ENCODE results near the gene SNCB.

The SNCB gene

DNA sequence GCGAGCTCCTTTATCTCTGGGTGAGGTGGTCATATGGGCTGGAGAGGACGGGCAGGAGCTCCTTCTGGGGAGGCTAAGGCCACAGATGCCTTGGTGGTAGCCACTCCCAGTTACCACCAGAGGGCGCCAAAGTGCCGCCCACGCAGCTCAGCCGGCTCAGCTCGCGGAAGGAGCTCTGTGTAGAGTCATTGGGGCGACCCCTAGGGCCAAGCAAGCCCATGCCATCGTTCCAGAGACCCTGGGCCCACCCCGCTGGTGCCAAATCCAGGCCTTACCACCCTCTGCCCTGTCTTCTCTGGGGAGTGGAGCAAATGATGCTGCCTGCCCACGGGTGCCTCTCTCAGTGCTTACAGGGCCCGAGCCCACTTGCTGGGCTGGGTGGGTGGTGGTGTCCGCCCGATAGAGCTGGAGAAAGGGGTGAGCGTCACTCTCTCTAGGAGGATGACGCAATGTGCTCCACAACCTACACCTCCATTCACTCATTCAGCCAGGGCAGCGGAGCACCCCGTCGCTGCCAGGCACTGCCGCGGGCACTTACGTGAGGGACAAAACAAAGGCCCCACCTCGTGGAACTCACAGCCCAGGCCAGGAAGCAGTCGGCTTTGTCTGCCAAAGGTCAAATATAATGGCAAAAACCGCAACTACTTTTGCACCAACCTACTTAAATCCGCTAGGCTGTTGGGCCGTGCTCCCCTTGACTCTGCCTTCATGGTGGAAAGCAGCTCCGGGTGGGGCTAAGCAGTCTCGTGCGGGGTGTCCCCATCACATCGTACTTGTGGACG lies 30.7 kb upstream of the SNCB start:
- no peak for FAIRE-seq

DNA sequence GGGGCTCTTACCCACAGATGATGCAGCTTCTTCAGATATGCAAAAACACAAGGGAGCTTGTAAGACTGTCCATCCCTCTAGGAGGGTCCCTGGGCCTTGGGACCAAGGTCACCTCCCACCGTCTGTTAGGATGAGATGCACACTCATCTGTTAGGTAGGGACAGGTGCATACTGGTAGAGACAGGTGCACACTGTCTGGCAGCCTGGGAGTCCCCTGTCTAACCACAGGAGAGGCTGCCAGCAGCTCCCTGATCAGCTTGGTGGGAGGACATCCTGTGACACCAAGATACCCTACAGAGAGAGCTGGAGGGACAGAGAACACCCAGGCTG lies 30.2 kb upstream of the SNCB start:
- no peak for FAIRE-seq

DNA sequence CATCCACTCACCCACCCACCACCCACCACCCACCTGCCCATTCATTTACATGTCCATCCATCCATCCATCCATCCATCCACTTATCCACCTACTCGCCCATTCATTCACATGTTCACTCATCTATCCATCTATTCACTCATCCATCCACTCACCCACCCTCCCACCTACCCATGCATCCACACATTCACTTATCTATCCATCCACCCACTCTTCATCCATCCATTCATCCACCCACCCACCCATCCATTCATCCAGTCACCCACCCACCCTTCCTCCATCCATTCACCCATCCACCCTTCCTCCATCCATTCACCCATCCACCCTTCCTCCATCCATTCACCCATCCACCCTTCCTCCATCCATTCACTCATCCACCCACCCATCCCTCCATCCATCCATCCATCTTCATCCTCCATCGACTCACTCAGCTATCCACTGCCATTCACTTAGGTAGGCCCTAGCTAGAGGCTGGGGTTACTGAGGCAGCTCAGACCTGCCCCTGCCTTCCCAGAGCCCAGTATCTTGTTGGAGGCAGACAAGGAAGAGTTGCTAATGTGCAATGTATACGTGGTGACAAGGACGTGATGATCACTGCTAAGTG lies 29.6 kb upstream of the SNCB start:
- no peak for FAIRE-seq

DNA sequence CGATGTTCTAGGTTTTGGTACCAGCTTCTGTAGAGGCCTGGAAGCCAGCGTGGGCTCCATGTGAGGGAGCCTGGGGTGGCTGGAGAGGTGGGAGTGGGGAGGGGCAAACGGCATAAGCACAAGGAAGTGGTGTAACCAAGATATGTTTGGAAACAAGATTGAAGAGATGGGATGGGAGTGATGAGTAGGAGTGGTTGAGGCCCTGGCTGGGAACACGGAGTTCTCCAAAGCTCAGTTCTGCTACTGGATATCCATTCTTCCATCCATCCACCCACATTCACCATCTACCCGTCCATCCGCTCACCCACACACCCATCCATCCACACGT lies 29.1 kb upstream of the SNCB start:
- FAIRE-seq: no peak

DNA sequence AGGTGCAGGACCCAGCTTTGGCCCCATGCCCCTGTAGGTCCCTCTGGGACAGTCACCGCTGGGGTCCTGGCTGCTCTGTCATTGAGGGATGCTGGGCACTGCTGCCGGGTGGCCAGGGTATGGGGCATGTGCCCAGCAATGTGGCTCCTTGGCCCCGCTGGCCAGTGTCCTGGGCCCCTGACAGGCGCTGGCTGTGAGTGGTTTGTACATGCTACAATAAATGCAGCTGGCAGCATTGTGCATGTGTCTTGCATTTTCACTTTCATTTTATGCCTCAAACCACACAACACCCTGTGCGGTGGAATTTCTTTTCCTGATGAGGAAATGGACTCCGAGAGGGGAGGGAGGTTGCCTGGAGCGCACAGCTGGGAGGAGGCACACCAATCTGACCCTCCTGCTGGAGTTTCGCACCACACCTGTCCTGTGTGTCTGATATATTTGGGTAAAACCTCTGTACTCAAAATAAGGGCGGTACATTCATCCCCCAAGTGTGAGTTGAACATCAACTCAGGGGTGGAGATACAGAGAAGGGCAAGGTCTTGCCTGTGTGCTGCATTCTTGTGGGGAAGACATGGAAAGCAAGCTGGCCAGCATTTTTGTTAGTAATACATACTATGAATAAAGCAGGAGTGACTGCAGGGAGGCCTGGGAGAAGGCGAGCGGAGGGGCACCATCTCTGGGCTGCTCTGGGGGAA lies 28.6 kb upstream of the SNCB start:
- no peak for FAIRE-seq

DNA sequence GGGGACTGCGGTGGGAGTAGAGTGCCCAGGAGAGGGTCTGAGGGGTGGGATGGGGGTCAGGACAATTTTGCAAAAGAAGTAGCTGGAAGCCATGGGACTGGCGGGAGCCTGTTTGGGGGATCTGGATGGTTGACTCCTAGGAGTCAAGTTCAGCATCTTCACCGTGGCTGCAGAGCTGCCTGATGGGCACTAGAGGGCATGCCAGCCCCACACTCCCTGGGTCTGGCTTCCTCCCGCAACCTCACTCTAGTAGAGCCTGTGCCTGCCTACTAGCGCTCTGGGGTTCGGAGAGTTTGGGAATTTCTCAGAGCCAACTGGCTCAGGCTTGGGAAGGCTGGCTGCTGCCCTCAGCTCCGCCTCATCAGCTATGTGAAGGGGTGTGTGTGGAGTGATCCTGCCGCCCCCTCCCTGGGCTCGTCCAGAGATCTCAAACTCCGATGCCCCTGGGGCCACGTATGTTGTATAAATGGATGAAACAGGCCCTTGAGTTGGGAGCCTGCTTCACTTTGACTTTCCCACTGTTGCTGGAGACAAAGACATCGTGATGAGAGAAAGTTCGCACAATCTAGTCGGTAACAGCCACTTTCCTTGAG lies 27.8 kb upstream of the SNCB start:
- no peak for FAIRE-seq

DNA sequence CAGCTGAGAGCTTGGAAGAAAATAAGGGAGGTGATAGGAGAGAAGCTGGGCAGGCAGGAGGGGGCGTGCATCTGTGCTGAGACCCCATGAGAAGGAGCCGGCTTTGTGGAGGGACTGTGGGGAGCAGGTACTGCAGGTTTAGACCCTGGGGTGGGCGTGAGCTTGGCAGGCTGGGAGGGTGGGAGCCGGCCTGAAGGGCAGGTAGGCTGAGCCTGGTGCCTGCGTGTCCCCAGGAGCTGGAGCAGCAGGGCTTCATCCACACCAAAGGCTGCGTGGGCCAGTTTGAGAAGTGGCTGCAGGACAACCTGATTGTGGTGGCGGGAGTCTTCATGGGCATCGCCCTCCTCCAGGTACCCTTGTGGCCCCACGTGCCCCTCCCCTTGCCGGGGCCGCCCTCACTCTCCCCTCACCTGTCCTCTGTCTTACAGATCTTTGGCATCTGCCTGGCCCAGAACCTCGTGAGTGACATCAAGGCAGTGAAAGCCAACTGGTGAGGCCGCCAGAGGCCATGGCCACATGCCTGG lies 26.2 kb upstream of the SNCB start:
- no peak for FAIRE-seq

DNA sequence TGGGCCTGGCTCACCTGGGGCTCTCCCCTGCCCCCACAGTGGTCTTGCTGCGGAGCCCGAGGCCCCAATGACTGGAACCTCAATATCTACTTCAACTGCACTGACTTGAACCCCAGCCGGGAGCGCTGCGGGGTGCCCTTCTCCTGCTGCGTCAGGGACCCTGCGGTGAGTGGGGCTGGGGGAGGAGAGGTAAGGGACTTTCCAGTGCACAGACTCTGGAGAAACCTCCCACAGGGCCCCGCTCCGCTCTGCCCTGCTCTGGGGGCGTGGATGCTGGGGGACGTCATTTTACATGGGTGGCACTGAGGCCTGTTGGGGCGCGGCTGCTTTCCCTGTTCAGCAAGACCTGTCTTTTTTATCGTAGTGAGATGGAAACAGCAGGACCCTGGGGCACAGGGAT lies 24.5 kb upstream of the SNCB start:
- FAIRE-seq: no peak

DNA sequence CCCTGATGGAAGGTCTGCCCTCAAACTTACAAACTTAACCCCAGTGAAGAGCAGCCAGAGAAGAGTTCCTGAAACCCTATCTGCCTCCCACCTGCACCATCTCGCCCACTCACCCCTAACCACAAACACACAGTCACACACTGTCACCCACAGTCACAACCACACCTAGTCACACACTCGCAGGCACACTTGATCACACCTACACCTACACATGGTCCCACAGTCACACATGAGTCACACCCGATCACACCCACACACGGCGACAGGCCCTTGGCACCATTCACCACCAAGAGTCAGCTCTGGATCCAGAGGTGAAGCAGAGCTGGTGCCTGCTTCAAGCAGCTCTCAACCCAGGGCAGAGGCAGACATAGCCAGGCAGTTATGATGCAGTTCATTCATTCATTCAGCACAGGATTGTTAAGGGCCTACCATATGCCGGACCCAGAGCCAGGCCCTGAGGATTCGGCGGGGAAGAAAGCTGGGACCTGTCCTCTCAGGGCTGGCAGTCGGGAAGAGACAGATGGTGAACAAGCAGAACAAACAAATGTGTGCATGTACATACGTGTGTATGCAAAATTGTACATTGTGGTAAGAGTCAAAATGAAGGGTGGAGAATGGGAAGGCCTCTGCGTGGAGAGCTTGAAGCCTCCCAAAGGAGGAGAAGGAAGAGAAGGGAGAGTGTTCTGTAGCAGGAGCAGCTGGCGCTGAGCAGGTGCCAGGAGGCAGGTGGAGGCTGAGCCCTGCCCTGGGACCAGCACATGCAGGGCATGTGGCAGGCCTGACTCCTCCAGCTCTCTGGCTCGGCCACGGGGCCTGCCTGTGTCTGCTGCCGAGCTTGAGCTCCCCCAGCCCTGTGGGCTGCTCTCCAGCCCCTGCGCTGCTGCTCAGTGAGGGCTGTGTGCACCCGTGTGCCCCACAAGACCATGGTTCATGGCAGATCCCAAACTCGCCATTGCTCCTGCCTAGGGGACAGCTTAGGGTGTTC lies 23.4 kb upstream of the SNCB start:
- no peak for FAIRE-seq

DNA sequence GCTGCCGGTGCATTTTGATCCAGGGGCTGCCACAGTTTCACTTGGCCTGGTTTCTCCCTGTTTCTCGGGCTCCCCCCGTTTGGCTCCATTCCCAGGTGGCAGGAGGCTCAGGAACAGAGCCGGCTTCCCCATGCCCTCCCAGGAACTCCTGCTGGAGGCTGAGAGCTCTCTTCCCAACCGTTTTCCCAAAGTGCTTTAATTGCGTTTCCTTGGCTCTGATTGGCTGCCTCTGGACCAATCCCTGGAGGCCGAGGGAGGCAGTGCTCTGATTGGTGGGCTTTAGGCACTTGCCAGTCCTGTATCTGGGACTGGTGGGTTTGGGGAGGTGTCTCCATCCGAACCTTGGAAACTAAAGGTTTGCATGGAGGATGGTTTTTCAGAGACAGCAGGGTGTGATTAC lies 21.8 kb upstream of the SNCB start:
- FAIRE-seq: no peak

DNA sequence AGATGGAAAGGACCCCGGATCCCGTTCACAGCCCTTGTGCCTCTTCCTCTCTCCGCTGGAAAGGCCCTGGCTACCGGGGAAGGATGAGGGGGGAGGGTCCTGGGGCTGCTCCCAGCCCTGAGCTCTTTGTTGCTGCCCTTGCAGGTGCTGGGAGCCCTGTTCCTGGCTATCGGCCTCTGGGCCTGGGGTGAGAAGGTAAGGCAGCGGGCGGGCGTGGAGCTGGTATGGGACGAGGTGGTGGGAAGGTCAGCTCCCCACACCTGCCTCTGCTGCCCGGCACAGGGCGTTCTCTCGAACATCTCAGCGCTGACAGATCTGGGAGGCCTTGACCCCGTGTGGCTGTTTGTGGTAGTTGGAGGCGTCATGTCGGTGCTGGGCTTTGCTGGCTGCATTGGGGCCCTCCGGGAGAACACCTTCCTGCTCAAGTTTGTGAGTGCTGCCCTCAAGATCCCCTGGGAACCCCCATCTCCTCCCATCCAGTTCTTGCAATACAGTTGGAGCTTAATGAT lies 21.2 kb upstream of the SNCB start:
- FAIRE-seq: no peak

DNA sequence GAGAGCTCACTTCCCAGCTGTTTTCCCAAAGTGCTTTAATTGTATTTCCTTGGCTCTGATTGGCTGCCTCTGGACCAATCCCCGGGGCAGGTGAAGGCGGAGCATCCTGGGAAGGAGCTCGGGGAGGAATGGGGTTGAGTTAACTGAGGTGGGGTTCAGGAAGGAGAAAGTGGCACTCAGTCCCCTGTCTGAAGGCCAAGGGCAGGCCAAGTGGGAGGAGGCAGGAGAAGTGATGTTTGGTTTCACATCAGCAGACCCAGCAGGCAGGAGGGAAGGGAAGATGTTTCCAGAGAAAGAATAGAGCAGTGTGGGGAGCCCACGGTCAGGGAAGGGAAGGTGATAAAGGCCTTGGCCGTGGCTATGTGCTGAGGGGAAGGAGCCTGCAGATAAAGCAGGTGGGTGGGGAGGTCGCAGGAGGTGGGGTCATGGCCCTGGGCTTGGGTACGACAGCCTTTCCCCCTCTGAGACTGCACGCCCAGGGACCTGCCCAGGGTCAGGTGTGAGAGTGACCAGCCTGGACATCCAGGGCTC lies 20.1 kb upstream of the SNCB start:
- FAIRE-seq: no peak

DNA sequence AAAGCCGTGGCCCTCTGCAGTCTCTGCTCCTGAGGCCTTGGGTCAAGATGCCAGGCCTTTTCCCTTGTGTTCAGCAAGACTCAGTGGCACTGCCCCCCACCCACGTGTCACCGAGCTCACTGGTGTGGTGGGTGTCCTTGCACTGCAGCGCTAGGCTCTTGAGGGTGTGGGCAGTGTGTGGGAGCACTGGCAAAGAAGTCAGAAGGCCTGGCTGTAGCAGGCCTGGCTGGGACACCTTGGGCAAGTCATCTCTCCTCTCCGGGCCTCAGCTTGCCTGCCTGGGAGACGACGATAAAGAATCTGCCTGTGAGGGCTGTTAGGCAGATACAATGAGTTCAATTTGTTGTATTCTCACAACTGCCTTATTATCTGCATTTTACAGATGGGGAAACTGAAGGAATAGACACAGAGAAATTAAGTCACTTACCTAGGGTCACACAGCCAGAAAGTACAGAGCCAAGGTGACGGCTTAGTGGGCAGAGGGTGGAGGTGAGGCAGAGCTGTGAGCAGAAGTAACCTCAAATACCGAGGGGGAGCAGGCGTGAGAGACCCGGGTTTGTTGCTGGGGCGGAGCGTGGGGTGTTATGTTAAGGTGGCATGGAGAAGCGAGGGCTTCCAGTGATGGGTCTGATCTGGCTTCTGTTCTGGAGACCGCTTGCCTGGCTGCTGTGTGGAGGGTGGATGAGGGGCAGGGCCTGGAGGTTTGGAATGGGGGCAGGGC lies 18.3 kb upstream of the SNCB start:
- no peak for FAIRE-seq

DNA sequence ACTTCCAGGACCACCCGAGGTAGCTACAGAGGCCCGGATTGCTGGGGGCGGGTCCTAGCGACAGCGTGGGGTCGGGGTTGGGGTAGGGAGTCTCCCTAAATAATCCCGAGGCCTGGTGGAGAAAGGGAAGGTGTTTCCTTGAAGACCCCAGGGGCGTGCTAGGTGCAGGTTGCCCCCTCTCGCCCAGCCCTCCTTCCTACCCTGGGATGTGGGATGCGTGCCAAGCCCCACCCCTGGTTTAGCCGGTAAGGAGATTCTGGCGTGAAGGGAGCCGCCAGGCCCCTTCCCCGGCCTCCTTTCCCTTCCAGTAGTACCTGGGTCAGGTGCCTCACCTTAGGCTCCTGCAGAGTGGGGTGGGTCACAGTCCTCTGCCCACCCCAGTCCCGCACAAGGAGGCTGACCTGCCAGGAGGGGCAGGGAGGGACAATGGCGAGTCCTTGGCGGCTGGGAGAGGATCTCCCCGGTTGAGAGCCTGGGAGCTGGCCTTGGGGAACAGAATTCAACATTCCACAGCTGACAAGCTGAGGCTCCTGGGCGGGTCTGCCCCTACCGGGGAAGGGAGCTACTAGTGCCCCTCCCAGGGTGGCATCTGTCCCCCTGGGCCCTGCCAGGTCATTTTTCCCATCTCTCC lies 17.6 kb upstream of the SNCB start:
- no peak for FAIRE-seq

DNA sequence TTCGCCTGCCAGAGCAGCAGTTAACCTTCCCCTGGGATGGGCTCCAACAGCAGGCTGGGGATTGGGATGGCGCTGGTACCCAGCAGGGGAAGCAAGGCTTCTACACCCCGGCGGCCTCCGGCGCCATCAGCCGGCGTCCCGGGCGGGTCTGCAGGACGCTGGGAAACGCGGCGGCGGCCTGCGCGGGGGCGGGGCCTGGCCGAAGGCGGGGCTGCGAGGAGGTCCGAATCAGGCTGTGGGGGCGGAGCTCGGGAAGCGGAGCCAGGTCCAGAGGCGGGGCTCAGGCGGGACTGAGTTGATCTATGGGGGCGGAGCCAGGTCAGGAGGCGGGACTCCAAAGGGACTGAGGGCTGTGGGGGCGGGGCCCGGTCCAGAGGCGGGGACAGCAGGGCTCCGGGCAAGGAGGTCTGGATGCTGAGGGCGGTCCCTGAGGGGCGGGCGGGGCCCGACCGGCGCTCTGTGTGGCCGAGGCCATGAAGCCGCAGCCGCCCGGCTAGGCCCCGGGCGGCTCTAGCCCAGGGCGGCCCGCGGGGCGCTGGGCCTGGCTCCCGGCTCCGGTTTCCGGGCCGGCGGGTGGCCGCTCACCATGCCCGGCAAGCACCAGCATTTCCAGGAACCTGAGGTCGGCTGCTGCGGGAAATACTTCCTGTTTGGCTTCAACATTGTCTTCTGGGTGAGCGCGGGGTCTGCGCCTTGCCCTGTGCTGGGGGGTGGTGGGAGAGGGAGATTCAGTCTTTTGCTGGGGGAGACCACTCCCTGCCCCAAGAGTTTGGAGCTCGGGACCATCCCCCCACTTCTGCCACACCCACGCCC lies 16.9 kb upstream of the SNCB start, which contains the start of gene TSPAN17:
TSPAN17 (plus strand) TSS at position 455 of the 813 bp plus-strand sequence; CDS start at position 587, 132 bp downstream.
- FAIRE-seq: peak; percentile 83

DNA sequence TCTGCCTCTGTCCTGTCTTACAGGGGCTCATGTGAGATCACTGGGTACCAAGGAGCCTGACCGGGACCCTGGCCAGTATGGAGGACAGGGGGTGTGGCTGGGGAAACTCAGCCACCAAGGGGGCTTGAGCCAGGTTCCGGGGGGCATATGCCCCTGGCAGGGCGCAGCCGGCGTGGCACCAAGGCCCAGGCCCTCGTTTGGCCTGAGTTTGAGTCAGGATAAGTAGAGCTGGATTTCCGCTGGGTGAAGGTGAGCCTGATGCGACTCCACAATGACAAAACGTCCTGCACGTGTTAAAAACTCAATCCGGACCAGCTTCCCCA lies 16.3 kb upstream of the SNCB start:
- no peak for FAIRE-seq

DNA sequence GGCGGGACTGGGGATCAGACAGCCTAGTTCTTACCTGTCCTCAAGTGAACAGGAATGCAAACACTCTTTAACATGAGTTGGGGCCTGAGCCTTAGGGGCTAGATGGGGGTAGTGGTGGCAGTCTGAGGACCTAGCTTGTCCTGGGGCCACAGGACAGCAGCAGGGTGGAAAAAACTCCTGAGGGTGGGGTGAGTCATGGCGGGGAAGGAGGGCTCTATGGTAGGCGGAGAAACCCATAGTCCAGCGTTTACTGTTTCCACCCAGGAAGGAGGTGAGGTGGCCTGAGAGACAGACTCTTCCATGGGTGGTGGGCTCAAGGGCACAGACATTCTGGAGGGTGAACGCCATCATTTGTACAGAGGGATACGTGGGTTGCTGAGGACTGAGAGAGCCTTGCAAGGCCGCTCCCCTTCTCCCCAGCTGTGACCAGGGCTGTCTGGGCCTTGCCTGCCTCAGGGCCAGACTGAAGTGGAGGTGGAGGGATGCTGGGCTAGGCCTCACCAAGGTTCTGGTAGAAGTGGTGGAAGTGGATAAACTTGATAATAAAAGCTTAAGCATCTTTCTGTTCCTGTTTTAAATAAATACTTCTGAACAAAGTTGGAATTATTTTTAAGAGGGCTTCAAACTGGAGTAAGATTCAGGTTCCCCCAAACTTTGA lies 15.8 kb upstream of the SNCB start:
- FAIRE-seq: no peak

DNA sequence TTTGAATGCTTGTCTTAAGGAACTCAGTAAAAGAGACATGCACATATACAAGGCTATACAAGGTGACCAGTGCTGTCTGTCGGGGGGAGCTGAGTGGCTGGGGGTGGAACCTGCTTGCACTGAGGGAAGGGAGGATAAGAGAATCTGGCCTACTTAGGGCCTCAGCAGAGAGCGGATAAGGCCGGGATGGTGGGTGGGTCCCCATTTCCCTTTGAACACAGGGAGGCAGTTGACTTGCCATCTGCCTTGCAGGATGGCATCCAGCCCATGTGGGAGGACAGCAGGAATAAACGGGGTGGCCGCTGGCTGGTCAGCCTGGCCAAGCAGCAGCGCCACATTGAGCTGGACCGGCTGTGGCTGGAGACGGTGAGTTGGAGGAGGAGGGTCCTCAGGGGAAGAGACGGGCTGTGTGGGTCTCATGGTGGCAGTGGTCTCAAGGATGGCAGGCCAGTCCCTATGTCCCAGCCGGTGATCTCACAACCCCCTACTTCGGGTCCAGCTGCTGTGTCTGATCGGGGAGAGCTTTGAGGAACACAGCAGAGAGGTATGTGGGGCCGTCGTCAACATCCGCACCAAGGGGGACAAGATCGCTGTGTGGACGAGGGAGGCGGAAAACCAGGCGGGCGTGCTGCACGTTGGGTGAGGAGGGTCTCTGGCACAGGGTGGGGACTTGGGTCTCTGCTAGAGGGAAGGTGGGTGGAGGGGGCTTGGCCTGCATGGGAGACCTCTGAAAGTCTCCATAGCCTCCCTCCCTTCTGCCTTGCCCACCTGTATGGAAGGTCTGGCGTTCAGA lies 14.7 kb upstream of the SNCB start:
- FAIRE-seq: no peak

DNA sequence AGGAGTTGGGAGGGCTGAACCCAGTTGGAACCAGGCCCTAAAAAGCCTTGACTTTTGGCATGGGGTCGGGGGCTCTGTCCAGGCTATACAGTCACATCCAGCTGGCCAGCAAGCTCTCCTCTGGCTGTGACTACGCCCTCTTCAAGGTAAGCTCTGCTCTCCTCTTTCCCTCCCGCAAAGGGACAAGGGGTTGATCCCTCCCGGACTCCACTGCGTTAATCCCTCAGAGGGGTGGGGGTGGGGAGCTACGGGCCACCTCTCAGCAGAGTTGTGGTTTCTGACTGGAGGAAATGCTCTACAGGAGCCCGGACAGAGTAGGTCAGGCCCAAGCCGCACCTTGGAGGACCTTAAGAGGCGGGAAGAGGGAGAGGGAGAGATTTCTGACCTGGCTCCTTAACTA lies 14.0 kb upstream of the SNCB start:
- no peak for FAIRE-seq

All from endometrium (tissue), 2 donors.